ENCODE measurements around the gene PIGR.

Gene PIGR

DNA sequence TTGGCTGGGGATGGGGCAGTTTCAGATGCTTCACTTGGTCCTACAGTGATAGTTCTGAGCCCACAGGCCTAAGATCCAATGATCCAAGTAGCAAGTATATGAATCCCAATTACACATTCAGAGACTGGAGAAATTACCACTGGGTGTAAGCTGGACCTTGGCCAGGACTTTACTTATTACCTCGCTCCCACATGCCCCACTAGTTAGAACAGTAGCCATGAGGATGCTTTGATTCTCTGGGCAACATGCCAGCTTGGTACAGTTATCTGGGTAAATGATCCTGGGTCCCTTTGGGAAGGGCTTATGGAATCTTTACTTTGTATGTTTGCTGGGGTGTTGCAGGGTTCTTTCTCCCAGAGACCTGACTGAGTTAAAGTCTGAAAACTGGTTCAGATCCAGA lies 29.0 kb upstream of the PIGR start:
- H3K9ac ChIP-seq (ENCODE audit: low read depth in 1 of 2, low read length in 2 of 2), result no peak overlapping the region
- peaks cover 56 to 78% of the 10 kb centered on the region in 2 donors for H3K4me1 ChIP-seq (ENCODE audit: control insufficient read depth in 1 of 2, insufficient read depth in 2 of 2, low read length in 2 of 2)
- no peak overlapping the region for H3K4me3 ChIP-seq (ENCODE audit: low read depth in 1 of 2, low read length in 2 of 2)
- no peaks in the 10 kb centered on the region for H3K9me3 ChIP-seq (ENCODE audit: control insufficient read depth in 1 of 2, low read length in 2 of 2)
- no peak overlapping the region for H3K27ac ChIP-seq (ENCODE audit: low read depth, low read length)
- no peaks in the 10 kb centered on the region for H3K36me3 ChIP-seq (ENCODE audit: control insufficient read depth in 1 of 2, insufficient read depth in 2 of 2, low read length in 2 of 2)
- H3K27me3 ChIP-seq (ENCODE audit: control insufficient read depth in 1 of 2, insufficient read depth in 2 of 2, low read length in 2 of 2), result no peaks in the 10 kb centered on the region

DNA sequence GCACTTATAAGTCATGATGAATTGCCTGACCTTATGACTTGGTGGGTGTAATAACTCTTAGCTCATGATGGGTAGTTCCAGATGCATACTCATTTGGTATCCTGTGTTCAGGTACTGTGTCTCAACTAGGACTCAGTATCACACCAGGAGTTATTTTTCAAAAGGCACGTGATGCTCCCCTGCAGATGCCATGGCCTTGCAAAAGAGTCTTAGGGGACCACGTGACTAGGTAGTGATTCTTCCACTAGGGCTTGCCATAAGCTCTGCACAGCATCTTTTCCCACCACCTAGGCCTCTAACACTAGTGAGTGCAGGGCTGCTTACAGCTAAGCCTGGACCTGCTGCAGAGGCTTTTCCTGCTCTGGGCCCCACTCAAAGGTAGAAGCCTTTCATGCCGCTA lies 27.9 kb upstream of the PIGR start:
- no peaks in the 10 kb centered on the region for H3K27me3 ChIP-seq (ENCODE audit: control insufficient read depth in 1 of 2, insufficient read depth in 2 of 2, low read length in 2 of 2)
- no peak overlapping the region for H3K4me3 ChIP-seq (ENCODE audit: low read depth in 1 of 2, low read length in 2 of 2)
- peaks cover 59 to 78% of the 10 kb centered on the region in 2 donors for H3K4me1 ChIP-seq (ENCODE audit: control insufficient read depth in 1 of 2, insufficient read depth in 2 of 2, low read length in 2 of 2)
- H3K9me3 ChIP-seq (ENCODE audit: control insufficient read depth in 1 of 2, low read length in 2 of 2), result no peaks in the 10 kb centered on the region
- no peak overlapping the region for H3K9ac ChIP-seq (ENCODE audit: low read depth in 1 of 2, low read length in 2 of 2)
- no peaks in the 10 kb centered on the region for H3K36me3 ChIP-seq (ENCODE audit: control insufficient read depth in 1 of 2, insufficient read depth in 2 of 2, low read length in 2 of 2)
- H3K27ac ChIP-seq (ENCODE audit: low read depth, low read length), result no peak overlapping the region

DNA sequence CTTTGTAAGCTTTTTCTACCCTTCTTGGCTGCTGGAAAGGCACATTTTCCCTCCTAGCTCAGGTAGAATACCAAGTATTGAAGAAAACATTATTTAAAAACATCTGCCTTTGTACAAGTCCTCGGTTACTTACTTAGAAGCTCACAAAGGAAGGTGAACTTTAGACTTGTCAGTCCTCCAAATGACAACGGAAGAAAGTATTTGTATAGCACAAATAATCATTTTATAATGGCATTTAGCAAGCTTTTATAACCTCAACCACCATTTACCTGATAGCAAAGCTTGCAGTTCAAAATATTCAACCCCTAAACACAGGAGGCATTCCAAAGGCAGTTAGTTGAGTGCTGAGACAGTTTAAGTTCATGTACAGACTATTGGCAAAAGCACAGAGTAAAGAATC lies 26.5 kb upstream of the PIGR start:
- Histone ChIP-seq H3K9ac (ENCODE audit: low read depth in 1 of 2, low read length in 2 of 2) (peak overlapping the region; percentile 21 to 28), H3K27ac (ENCODE audit: low read depth, low read length) (peak overlapping the region; percentile 11)

DNA sequence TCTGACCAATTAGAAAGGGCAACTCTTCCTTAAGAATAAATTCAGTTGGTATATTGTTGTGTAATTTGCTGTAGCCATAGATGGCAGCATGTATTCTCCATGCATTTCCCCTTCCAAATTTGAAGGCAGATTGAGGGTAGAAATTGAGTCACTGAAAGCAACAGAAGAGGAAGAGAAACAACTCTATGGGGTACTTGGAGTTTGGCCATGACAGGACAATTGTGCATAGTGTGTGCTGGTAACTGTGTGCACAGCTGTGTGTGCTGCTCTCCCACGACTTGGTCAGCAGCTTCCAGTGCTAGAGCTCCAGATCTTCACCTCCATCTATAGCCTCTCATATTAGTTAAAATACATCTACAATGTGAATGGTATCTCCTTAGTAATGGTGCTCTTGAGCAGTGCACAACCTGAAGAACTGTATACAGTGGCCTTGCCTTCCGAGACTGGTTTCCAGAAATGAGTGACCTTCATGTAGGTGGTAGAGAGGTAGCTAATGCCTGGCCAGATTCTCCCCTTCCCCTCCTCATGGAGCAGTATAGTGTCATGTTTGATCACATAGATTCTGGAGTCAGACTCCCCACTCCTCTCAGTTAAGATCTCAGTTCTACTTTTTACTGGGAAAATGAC lies 24.9 kb upstream of the PIGR start:
- Histone ChIP-seq H3K27me3 (ENCODE audit: control insufficient read depth in 1 of 2, insufficient read depth in 2 of 2, low read length in 2 of 2) (no peaks in the 10 kb centered on the region), H3K9ac (ENCODE audit: low read depth in 1 of 2, low read length in 2 of 2) (no peak overlapping the region), H3K4me3 (ENCODE audit: low read depth in 1 of 2, low read length in 2 of 2) (peak overlapping the region in 1 of 2 donors; percentile 31), H3K36me3 (ENCODE audit: control insufficient read depth in 1 of 2, insufficient read depth in 2 of 2, low read length in 2 of 2) (no peaks in the 10 kb centered on the region), H3K9me3 (ENCODE audit: control insufficient read depth in 1 of 2, low read length in 2 of 2) (no peaks in the 10 kb centered on the region), H3K27ac (ENCODE audit: low read depth, low read length) (peak overlapping the region; percentile 32), H3K4me1 (ENCODE audit: control insufficient read depth in 1 of 2, insufficient read depth in 2 of 2, low read length in 2 of 2) (peaks cover 82 to 87% of the 10 kb centered on the region in 2 donors)

More for the DNA sequence above, 26.5 kb upstream of the PIGR start:
- Histone ChIP-seq H3K36me3 (ENCODE audit: control insufficient read depth in 1 of 2, insufficient read depth in 2 of 2, low read length in 2 of 2) (no peaks in the 10 kb centered on the region), H3K27me3 (ENCODE audit: control insufficient read depth in 1 of 2, insufficient read depth in 2 of 2, low read length in 2 of 2) (no peaks in the 10 kb centered on the region), H3K4me1 (ENCODE audit: control insufficient read depth in 1 of 2, insufficient read depth in 2 of 2, low read length in 2 of 2) (peaks cover 72 to 84% of the 10 kb centered on the region in 2 donors), H3K4me3 (ENCODE audit: low read depth in 1 of 2, low read length in 2 of 2) (no peak overlapping the region), H3K9me3 (ENCODE audit: control insufficient read depth in 1 of 2, low read length in 2 of 2) (no peaks in the 10 kb centered on the region)

DNA sequence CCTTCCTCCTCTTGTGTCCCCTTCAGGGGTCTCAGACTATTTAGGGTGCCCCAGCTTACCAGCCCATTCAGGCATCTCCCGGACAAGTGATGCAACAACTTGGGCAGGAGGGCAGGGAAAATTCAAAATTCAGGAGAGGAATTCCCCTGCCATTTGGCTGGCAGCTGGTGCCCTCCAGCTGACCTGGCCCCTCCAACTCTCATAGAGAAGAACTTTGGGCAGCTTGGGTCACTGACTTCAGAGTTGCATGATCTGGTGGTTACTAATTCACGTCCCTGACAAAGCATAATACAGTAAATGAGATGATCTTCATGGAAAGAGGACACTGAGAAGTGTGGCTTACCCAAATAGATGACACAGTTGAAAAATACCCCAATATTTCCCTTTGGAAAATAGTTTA lies 24.2 kb upstream of the PIGR start, which contains the start of gene FCAMR:
Gene FCAMR, minus strand, starts transcription at position 15 of the 400 bp plus-strand sequence. CDS start 335 bp downstream, outside the sequence.
- peak within 1 kb of the TSS; percentile 76 for H3K27ac ChIP-seq (ENCODE audit: low read depth, low read length)
- H3K27me3 ChIP-seq (ENCODE audit: control insufficient read depth in 1 of 2, insufficient read depth in 2 of 2, low read length in 2 of 2), result no peaks in the 10 kb centered on the region
- H3K36me3 ChIP-seq (ENCODE audit: control insufficient read depth in 1 of 2, insufficient read depth in 2 of 2, low read length in 2 of 2), result no peaks in the 10 kb centered on the region
- no peaks in the 10 kb centered on the region for H3K9me3 ChIP-seq (ENCODE audit: control insufficient read depth in 1 of 2, low read length in 2 of 2)
- H3K4me3 ChIP-seq (ENCODE audit: low read depth in 1 of 2, low read length in 2 of 2), result peak within 1 kb of the TSS in 1 of 2 donors; percentile 31
- H3K4me1 ChIP-seq (ENCODE audit: control insufficient read depth in 1 of 2, insufficient read depth in 2 of 2, low read length in 2 of 2), result peaks cover 83 to 89% of the 10 kb centered on the region in 2 donors
- peak within 1 kb of the TSS in 1 of 2 donors; percentile 22 for H3K9ac ChIP-seq (ENCODE audit: low read depth in 1 of 2, low read length in 2 of 2)

DNA sequence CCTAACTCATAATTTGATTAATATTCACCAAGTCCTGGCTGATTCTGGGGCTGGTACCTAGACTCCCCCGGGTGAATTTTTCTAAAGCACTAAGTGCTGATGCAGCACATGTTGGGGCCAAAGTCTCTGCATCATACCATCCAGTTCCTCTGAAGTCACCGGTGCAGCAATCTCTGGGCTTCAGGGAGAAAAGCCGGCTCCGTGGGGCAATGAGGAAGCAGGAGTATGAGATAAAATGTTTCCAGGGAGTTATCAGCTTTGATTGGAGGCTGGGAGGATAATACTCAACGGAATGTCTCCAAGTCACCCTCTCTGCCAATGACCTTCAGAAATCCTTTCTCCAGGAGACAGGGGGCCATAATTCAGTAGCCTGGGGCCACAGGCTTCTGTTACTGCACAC lies 22.8 kb upstream of the PIGR start:
- Histone ChIP-seq H3K4me1 (ENCODE audit: control insufficient read depth in 1 of 2, insufficient read depth in 2 of 2, low read length in 2 of 2) (peaks cover 79 to 87% of the 10 kb centered on the region in 2 donors), H3K4me3 (ENCODE audit: low read depth in 1 of 2, low read length in 2 of 2) (peak overlapping the region in 1 of 2 donors; percentile 8), H3K36me3 (ENCODE audit: control insufficient read depth in 1 of 2, insufficient read depth in 2 of 2, low read length in 2 of 2) (no peaks in the 10 kb centered on the region), H3K27me3 (ENCODE audit: control insufficient read depth in 1 of 2, insufficient read depth in 2 of 2, low read length in 2 of 2) (no peaks in the 10 kb centered on the region), H3K9ac (ENCODE audit: low read depth in 1 of 2, low read length in 2 of 2) (no peak overlapping the region), H3K27ac (ENCODE audit: low read depth, low read length) (peak overlapping the region; percentile 76), H3K9me3 (ENCODE audit: control insufficient read depth in 1 of 2, low read length in 2 of 2) (no peaks in the 10 kb centered on the region)

DNA sequence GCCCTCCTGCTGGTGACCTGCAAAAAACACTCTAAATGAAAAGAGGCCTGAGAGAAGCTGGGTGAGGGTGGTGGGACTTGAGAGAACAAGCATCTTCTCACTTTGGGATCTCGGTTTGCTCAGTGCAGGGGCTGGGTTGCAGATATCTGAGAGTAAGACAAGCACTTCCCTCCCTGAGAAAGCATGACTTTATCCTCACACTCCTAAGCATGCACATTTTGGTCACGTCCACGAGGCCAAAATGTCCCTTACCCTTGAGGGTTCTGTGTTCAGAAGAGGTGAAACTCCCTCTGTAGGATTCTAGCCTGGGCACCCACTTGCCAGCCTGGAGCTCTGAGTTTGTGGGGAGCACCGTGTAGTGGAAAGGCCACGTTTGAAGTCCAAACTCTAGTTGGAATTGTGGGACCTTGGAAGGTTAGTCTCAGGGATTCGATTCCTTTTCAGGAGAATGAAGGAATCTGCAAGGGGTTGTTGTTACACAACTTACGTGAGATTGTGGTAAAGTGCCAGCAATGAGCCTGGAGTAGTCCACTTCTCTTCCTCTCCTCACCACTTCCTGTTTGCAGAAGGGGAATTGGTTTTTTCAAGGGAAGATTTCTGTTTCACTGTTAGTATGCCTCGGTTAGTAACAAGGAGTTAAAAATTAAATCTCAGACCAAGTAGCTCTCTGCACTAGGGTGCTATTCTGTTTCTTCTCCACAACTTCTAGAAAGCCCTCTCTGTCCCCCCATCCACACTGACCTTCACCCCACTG lies 21.0 kb upstream of the PIGR start:
- peaks cover 76 to 84% of the 10 kb centered on the region in 2 donors for H3K4me1 ChIP-seq (ENCODE audit: control insufficient read depth in 1 of 2, insufficient read depth in 2 of 2, low read length in 2 of 2)
- peak overlapping the region; percentile 6 to 15 for H3K9ac ChIP-seq (ENCODE audit: low read depth in 1 of 2, low read length in 2 of 2)
- H3K27ac ChIP-seq (ENCODE audit: low read depth, low read length), result peak overlapping the region; percentile 26
- H3K4me3 ChIP-seq (ENCODE audit: low read depth in 1 of 2, low read length in 2 of 2), result no peak overlapping the region
- no peaks in the 10 kb centered on the region for H3K9me3 ChIP-seq (ENCODE audit: control insufficient read depth in 1 of 2, low read length in 2 of 2)
- no peaks in the 10 kb centered on the region for H3K27me3 ChIP-seq (ENCODE audit: control insufficient read depth in 1 of 2, insufficient read depth in 2 of 2, low read length in 2 of 2)
- no peaks in the 10 kb centered on the region for H3K36me3 ChIP-seq (ENCODE audit: control insufficient read depth in 1 of 2, insufficient read depth in 2 of 2, low read length in 2 of 2)

DNA sequence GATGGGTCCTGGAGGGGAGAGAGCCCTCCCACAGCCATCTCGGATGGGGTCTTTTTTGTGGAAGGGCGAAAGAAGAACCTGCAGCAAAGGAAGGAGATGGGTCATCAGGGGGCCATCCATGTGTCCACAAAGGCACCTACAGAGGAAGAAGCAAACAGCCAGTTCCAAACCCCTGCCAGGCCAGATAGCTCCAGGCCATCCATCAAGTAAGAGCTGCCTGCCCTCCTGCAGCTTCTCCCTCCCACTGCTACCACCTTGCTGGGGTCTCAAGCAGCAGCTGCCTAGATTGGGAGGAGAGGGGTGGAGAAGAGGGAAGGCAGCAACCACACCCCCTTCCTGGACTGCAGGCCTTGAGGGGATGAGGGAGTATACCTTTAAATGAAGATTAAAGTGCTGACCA lies 19.5 kb upstream of the PIGR start:
- H3K9ac ChIP-seq (ENCODE audit: low read depth in 1 of 2, low read length in 2 of 2), result no peak overlapping the region
- peaks cover 67 to 71% of the 10 kb centered on the region in 2 donors for H3K4me1 ChIP-seq (ENCODE audit: control insufficient read depth in 1 of 2, insufficient read depth in 2 of 2, low read length in 2 of 2)
- no peak overlapping the region for H3K4me3 ChIP-seq (ENCODE audit: low read depth in 1 of 2, low read length in 2 of 2)
- no peaks in the 10 kb centered on the region for H3K9me3 ChIP-seq (ENCODE audit: control insufficient read depth in 1 of 2, low read length in 2 of 2)
- H3K36me3 ChIP-seq (ENCODE audit: control insufficient read depth in 1 of 2, insufficient read depth in 2 of 2, low read length in 2 of 2), result no peaks in the 10 kb centered on the region
- no peak overlapping the region for H3K27ac ChIP-seq (ENCODE audit: low read depth, low read length)
- no peaks in the 10 kb centered on the region for H3K27me3 ChIP-seq (ENCODE audit: control insufficient read depth in 1 of 2, insufficient read depth in 2 of 2, low read length in 2 of 2)

DNA sequence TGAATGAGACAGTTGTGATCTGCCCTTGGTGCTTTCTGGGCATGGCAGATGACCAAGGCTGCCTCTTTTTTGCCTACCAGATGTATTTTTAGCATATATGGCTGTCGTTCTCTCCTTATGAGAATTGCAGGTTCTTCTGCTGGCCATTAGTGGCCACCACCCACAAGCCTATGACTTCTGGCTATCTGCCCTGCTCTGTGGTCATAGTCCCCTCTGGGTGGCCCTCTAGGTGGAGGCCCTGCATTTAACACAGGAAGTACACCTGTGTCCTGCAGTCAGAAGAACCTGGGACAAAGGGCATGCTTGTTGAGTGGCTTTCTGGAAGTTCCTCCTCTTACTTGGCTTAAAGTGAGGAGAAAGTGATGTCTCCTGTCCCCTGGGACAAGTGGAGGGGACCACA lies 17.5 kb upstream of the PIGR start:
- Histone ChIP-seq H3K9me3 (ENCODE audit: control insufficient read depth in 1 of 2, low read length in 2 of 2) (no peaks in the 10 kb centered on the region), H3K9ac (ENCODE audit: low read depth in 1 of 2, low read length in 2 of 2) (no peak overlapping the region), H3K4me1 (ENCODE audit: control insufficient read depth in 1 of 2, insufficient read depth in 2 of 2, low read length in 2 of 2) (peaks cover 48 to 53% of the 10 kb centered on the region in 2 donors), H3K4me3 (ENCODE audit: low read depth in 1 of 2, low read length in 2 of 2) (no peak overlapping the region), H3K27ac (ENCODE audit: low read depth, low read length) (no peak overlapping the region), H3K36me3 (ENCODE audit: control insufficient read depth in 1 of 2, insufficient read depth in 2 of 2, low read length in 2 of 2) (no peaks in the 10 kb centered on the region), H3K27me3 (ENCODE audit: control insufficient read depth in 1 of 2, insufficient read depth in 2 of 2, low read length in 2 of 2) (no peaks in the 10 kb centered on the region)

DNA sequence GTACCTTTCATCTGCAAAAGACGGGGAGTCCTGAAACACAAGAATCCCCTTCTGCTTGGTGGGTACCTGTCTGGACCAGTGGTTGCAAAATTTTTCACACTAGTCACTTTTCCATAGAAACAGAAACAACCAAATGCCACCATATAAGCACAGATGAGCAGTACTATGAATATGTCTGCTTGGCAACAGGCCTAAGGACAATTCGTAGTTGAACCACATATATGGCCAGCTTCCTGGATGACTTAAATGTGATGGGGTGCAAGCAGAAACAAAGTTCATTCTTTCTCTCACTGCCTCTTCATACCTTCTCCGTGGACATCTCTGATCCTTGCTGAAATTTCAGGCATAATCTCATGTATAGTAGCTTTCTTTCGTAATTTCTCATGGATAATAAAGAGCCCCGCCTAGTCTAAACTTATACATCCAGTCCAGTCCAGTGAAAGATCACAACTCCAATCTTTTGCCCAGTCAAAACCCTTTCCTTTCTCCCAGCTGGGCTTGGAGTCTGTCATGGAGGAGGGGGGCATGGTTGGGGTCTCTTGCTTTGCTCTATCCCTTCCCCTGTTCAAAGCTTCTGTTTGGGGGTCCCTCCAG lies 16.9 kb upstream of the PIGR start:
- H3K9ac ChIP-seq (ENCODE audit: low read depth in 1 of 2, low read length in 2 of 2), result no peak overlapping the region
- H3K4me3 ChIP-seq (ENCODE audit: low read depth in 1 of 2, low read length in 2 of 2), result no peak overlapping the region
- H3K27ac ChIP-seq (ENCODE audit: low read depth, low read length), result no peak overlapping the region
- no peaks in the 10 kb centered on the region for H3K36me3 ChIP-seq (ENCODE audit: control insufficient read depth in 1 of 2, insufficient read depth in 2 of 2, low read length in 2 of 2)
- no peaks in the 10 kb centered on the region for H3K27me3 ChIP-seq (ENCODE audit: control insufficient read depth in 1 of 2, insufficient read depth in 2 of 2, low read length in 2 of 2)
- peaks cover 46 to 52% of the 10 kb centered on the region in 2 donors for H3K4me1 ChIP-seq (ENCODE audit: control insufficient read depth in 1 of 2, insufficient read depth in 2 of 2, low read length in 2 of 2)
- no peaks in the 10 kb centered on the region for H3K9me3 ChIP-seq (ENCODE audit: control insufficient read depth in 1 of 2, low read length in 2 of 2)
